ENCODE results near the gene ENOPH1.
"Not testable (repeated sequence)": the region's sequence is repeated elsewhere in the genome, so short reads cannot be mapped to it uniquely, and the experiment has no call there.

The ENOPH1 gene

GRCh38 chr4:82469791-82470345, 39.5 kb downstream of the ENOPH1 start:
- DNase-seq (ENCODE audit: low read depth in 3 of 3) = no peak

- DNase-seq (ENCODE audit: low read depth in 3 of 3) = not testable (repeated sequence)
These were observed 42.7 kb downstream of the ENOPH1 start for GRCh38 chr4:82473080-82473479.

GRCh38 chr4:82473621-82474164, 43.3 kb downstream of the ENOPH1 start:
- no peak for DNase-seq (ENCODE audit: low read depth in 3 of 3)

- DNase-seq (ENCODE audit: low read depth in 3 of 3) = not testable (repeated sequence)
These were observed 45.5 kb downstream of the ENOPH1 start for GRCh38 chr4:82475931-82476330.

- DNase-seq (ENCODE audit: low read depth in 3 of 3) = not testable (repeated sequence)
These were observed 47.1 kb downstream of the ENOPH1 start for GRCh38 chr4:82477469-82477868.

- DNase-seq (ENCODE audit: low read depth in 3 of 3) = no peak
These were observed 49.2 kb downstream of the ENOPH1 start for GRCh38 chr4:82479562-82479961.

- DNase-seq (ENCODE audit: low read depth in 3 of 3) = no peak
These were observed 50.5 kb downstream of the ENOPH1 start for GRCh38 chr4:82480771-82481505.

- no peak for DNase-seq (ENCODE audit: low read depth in 3 of 3)
These were observed 51.1 kb downstream of the ENOPH1 start for GRCh38 chr4:82481506-82481840.

DNA sequence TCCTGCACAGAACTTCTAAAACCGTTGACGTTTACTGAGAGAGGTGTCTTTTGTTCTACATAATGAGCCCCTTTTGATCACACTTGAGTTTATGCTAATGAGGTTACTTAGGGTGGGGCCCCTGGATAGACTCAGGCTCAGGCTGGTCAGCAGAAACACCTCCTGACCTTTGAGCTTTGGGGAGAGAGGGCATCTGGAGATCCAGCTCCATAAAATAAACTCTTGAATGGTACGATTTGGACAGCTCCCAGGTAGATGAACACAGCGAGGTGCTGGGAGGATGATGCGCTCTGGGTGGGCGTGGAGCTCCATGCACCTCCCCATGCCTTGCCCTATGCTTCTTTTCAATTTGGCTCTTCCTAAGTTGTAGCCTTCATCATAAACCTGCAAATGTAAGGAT, 52.0 kb downstream of the ENOPH1 start:
- DNase-seq (ENCODE audit: low read depth in 3 of 3) = no peak

DNA sequence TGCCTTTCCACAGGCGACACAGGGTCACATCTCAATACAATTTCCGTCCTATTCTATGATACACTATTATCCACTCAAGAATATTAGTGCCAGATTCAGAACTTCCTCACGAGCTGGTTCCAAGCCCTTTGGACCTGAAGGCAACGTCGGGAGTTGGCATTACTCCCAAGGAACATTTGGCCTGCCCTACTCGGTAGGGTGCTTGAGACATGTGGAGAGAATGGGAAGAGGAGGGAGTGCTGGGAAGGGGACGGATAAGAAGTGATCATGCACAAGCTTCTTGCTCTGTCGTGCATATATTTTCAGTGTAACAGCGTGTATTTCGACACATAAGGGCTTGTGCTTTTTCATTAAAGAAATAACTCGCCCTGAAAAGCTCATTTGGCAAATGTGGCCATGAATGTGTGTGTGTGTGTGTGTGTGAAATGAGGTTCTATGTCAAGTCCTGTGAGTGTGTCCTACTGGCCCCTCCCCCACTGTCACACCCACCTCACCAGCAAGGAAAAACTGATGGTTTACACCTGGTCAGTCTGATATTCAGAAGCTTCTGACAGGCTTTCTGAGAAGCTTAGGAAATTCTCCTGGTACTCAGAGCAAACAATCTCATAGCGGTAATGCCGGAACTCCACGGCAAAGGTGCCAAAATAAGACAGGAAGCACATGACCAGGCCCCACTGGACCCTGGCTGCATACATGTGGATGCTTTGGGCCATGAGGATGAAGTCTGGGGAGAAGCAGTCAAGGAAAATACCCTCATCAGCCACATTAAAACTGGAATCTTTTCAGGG, 54.8 kb downstream of the ENOPH1 start:
- DNase-seq (ENCODE audit: low read depth in 3 of 3) = no peak

GRCh38 chr4:82489076-82489475, 58.7 kb downstream of the ENOPH1 start:
- DNase-seq (ENCODE audit: low read depth in 3 of 3) = no peak

DNA sequence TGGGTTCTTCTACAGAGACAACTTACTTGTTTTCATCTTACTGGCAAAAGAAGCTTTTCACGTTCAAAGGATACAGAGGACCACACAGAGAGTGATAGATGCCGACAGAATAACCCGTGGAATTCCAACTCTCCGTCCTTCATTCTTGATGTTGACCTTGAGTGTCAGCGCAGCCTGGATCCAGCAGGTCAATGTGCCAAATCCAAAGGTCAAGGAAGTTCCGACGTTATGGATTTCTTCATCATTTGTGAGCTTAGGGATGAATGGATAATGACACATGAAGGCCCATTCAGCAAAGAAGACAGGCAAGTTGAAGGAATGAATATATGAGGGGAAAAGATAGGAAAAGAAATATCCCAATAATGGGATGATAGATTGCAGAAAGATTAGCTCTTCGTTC, 59.6 kb downstream of the ENOPH1 start:
- DNase-seq (ENCODE audit: low read depth in 3 of 3) = no peak

- no peak for DNase-seq (ENCODE audit: low read depth in 3 of 3)
These were observed 61.0 kb downstream of the ENOPH1 start for GRCh38 chr4:82491251-82491960.

- DNase-seq (ENCODE audit: low read depth in 3 of 3) = no peak
These were observed 63.5 kb downstream of the ENOPH1 start for GRCh38 chr4:82493721-82494425.

GRCh38 chr4:82495666-82496065, 65.3 kb downstream of the ENOPH1 start:
- DNase-seq (ENCODE audit: low read depth in 3 of 3) = no peak

GRCh38 chr4:82496349-82496748, 66.0 kb downstream of the ENOPH1 start:
- no peak for DNase-seq (ENCODE audit: low read depth in 3 of 3)

DNA sequence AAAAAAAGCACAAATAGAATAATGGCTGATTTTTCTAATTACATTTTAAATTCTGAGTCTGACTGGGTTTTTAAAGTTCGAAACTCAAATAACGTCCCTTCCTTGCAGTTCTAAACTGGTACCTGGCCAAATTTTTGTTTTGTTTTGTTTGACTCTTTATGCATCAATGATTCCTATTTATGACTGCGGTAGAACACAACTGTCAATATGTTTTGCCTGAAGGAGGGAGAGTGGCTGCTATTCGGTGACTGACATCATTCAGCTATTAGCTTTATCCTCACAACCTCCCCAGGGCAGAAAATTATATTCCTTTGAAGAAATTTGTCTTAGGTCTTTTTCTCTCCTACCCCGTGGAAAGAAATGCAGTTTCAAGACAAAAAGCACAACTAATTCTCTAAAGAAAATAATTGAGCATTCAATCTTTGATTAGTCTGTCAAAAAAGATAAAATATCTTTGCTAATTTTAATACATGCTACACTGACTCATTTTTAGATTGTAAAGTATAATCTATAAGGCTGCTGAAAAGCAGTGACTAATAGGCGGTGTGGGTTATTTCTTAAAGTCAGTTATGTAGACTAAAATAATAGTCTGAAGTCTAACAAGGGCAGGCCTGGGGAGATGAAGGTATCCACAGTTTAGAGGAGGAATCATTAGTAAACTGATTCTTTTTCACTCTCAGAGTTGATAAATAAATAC, 69.5 kb downstream of the ENOPH1 start:
- no peak for DNase-seq (ENCODE audit: low read depth in 3 of 3)

DNA sequence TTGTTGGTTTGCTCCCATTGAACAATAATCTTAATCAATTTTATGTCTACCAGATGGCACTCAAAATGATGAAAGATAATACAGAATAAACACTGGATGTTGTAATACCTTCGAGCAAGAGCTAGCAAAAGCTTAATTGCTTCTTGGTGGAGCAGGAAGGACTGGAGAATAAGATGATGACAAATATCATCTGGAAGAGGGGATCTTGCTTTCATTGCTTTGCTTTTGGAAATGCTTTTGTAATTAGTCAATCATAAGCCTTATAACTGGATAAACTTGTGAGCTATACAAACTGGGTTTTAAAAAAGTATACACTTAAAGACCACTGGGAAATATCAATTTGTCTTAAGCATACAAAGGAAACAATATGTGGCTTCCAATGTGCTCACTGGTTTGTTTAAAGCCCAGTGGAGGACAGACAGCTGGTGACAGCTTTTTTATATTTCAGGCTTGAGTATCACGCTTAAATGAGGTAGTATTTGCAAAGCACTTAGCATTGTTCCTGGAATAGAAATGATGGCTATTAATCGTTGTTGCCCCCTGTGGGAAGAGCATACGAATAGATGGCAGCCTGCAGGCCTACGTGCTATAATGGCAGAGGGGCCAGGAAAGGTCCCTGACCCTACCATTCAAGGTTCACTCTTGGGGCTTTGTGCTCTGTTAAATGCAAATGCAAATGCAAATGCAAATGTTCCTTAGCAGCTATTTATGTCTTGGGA, 70.2 kb downstream of the ENOPH1 start:
- DNase-seq (ENCODE audit: low read depth in 3 of 3) = no peak

- no peak for DNase-seq (ENCODE audit: low read depth in 3 of 3)
These were observed 70.7 kb downstream of the ENOPH1 start for GRCh38 chr4:82501154-82501442.

DNA sequence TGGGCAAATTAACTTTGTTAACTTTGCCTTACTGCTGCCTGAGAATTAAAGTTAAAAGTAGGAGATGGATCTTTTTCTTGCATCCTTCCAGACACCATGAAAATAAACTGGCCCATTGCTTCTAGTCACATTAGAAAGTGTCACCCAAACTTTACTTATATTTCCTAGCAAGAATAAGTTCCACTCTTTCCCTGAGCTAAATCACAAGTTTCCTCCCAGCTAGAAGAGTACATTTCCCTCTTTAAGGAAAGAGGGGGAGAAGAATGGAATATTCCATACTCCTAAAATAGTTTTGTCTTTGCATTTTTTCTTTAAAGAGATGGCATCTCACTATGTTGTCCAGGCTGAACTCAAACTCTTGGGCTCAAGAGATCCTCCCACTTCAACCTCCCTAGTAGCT, 77.6 kb downstream of the ENOPH1 start:
- DNase-seq (ENCODE audit: low read depth in 3 of 3) = no peak
